IMR-90 (cell line): ENCODE data around the gene ZNF471. TPM values are rescaled to one million over a fixed set of nuclear protein-coding genes. Genes with fewer than 3 reads are reported as not detected.

Source experiments
- ATAC-seq: fragments of 200-7000 bp; cut with Tn5 transposase; 2 replicates; pipeline ENCODE4 v1.9.1; 2020; ENCODE audit warnings: low read depth, mild to moderate bottlenecking, moderate library complexity
- BruUV-seq: library from RNA; stranded (reverse); fragments of 400-500 nt; replicated peaks from 2 replicates; lab custom pipeline; 2021; lab: Mats Ljungman, UMichigan
- CTCF ChIA-PET: fragments of 300-600 bp; formaldehyde crosslinking; extraction: SDS; loops from one replicate; lab custom pipeline; 2021; ENCODE audit warnings: antibody characterized with exemption; lab: Yijun Ruan, JAX
- POLR2A ChIA-PET: fragments of 300-600 bp; sonication (Branson Sonifier 250); formaldehyde crosslinking; loops from one replicate; lab custom pipeline; 2022; ENCODE audit warnings: antibody characterized with exemption; ENCODE audit not compliant: unreplicated experiment; lab: Charles Lee
- DNase-seq: peaks from one replicate; pipeline ENCODE4 v3.0.0; 2013
- H2AFZ ChIP-seq: replicated peaks from 2 replicates; pipeline ENCODE3; 2013; ENCODE audit warnings: low read length, mild to moderate bottlenecking; ENCODE audit not compliant: poor library complexity
- H2AK5ac ChIP-seq: 2 replicates; pipeline ENCODE4 v1.6.1; 2013; ENCODE audit warnings: low read depth, low read length, inconsistent platforms
- H2AK9ac ChIP-seq: replicated peaks from 2 replicates; pipeline ENCODE3; 2013; ENCODE audit warnings: mild to moderate bottlenecking, low read depth, low read length, moderate library complexity; ENCODE audit not compliant: poor library complexity
- H2BK120ac ChIP-seq: 2 replicates; pipeline ENCODE4 v1.6.1; 2013; ENCODE audit warnings: low read depth, low read length, inconsistent platforms
- H2BK15ac ChIP-seq: 3 replicates; pipeline ENCODE4 v1.6.1; 2013; ENCODE audit warnings: low read depth, low read length, inconsistent platforms
- H2BK20ac ChIP-seq: 2 replicates; pipeline ENCODE4 v1.6.1; 2013; ENCODE audit warnings: low read depth, mild to moderate bottlenecking, inconsistent platforms, low read length, moderate library complexity
- H2BK5ac ChIP-seq: 2 replicates; pipeline ENCODE4 v1.6.1; 2013; ENCODE audit warnings: mild to moderate bottlenecking, low read depth, low read length, inconsistent platforms; ENCODE audit not compliant: poor library complexity, severe bottlenecking
- H3K14ac ChIP-seq: replicated peaks from 2 replicates; pipeline ENCODE4 v1.6.1; 2013; ENCODE audit warnings: low read depth, low read length, inconsistent platforms
- H3K18ac ChIP-seq: 2 replicates; pipeline ENCODE4 v1.6.1; 2013; ENCODE audit warnings: low read depth, low read length, control low read depth
- H3K23ac ChIP-seq: 2 replicates; pipeline ENCODE4 v1.6.1; 2013; ENCODE audit warnings: low read depth, low read length, inconsistent platforms
- H3K27ac ChIP-seq: 2 replicates; pipeline ENCODE4 v1.5.1; 2013; ENCODE audit warnings: mild to moderate bottlenecking, control low read depth, low read length; ENCODE audit not compliant: insufficient read depth
- H3K27me3 ChIP-seq: 2 replicates; pipeline ENCODE4 v1.6.1; 2013; ENCODE audit warnings: low read length; ENCODE audit not compliant: control insufficient read depth, insufficient read depth
- H3K36me3 ChIP-seq: 2 replicates; pipeline ENCODE4 v1.6.1; 2013; ENCODE audit warnings: low read length, mixed read lengths; ENCODE audit not compliant: control insufficient read depth, insufficient read depth
- H3K4ac ChIP-seq: 2 replicates; pipeline ENCODE4 v1.6.1; 2013; ENCODE audit warnings: low read depth, low read length, inconsistent platforms
- H3K4me1 ChIP-seq: 2 replicates; pipeline ENCODE4 v1.6.1; 2013; ENCODE audit warnings: low read length, mixed read lengths; ENCODE audit not compliant: control insufficient read depth, insufficient read depth
- H3K4me2 ChIP-seq: 2 replicates; pipeline ENCODE4 v1.6.1; 2013; ENCODE audit warnings: low read depth, mild to moderate bottlenecking, control low read depth, low read length, moderate library complexity
- H3K4me3 ChIP-seq: 2 replicates; pipeline ENCODE4 v1.5.1; 2013; ENCODE audit warnings: low read depth, mild to moderate bottlenecking, control low read depth, low read length, moderate library complexity; ENCODE audit not compliant: insufficient read depth
- H3K56ac ChIP-seq: 2 replicates; pipeline ENCODE4 v1.6.1; 2013; ENCODE audit warnings: low read length, inconsistent platforms; ENCODE audit not compliant: insufficient read depth; ENCODE audit errors: extremely low read depth
- H3K79me1 ChIP-seq, 2 experiments: 2 replicates each; pipeline ENCODE4 v1.6.1; 2013; ENCODE audit warnings: low read length in 2 of 2, inconsistent platforms in 1 of 2, low read depth in 1 of 2
- H3K9ac ChIP-seq: 2 replicates; pipeline ENCODE4 v1.6.1; 2013; ENCODE audit warnings: low read depth, low read length, control low read depth
- H3K9me1 ChIP-seq: 2 replicates; pipeline ENCODE4 v1.6.1; 2013; ENCODE audit warnings: low read length, inconsistent platforms; ENCODE audit not compliant: insufficient read depth
- H3K9me3 ChIP-seq: 2 replicates; pipeline ENCODE4 v1.6.1; 2013; ENCODE audit warnings: low read length; ENCODE audit not compliant: control insufficient read depth, insufficient read depth
- H4K20me1 ChIP-seq: 2 replicates; pipeline ENCODE4 v1.6.1; 2013; ENCODE audit warnings: low read length, inconsistent platforms; ENCODE audit not compliant: insufficient read depth
- H4K5ac ChIP-seq: 2 replicates; pipeline ENCODE4 v1.6.1; 2013; ENCODE audit warnings: mild to moderate bottlenecking, low read depth, low read length, control low read depth
- H4K8ac ChIP-seq, 2 experiments: 2 replicates each; pipeline ENCODE4 v1.6.1; 2013; ENCODE audit warnings: low read depth in 2 of 2, low read length in 2 of 2, control low read depth in 1 of 2, inconsistent platforms in 1 of 2
- H4K91ac ChIP-seq: 2 replicates; pipeline ENCODE4 v1.6.1; 2013; ENCODE audit warnings: low read depth, low read length, inconsistent platforms; ENCODE audit not compliant: insufficient read depth
- BHLHE40 ChIP-seq: fragments of 150-350 bp; IDR thresholded peaks from 2 replicates; pipeline ENCODE4 v1.6.1; 2016; ENCODE audit warnings: mild to moderate bottlenecking, low read depth, low read length
- CEBPB ChIP-seq: IDR thresholded peaks from 2 replicates; pipeline ENCODE4 v1.6.1; 2012; ENCODE audit warnings: low read depth, low read length, improper control_type of control experiment
- CHD1 ChIP-seq: IDR thresholded peaks from 2 replicates; pipeline ENCODE4 v1.6.1; 2012; ENCODE audit warnings: low read depth, low read length, improper control_type of control experiment
- ELK1 ChIP-seq: fragments of 150-350 bp; IDR thresholded peaks from 2 replicates; pipeline ENCODE4 v1.6.1; 2016; ENCODE audit warnings: low read depth, mild to moderate bottlenecking, low read length, moderate library complexity, borderline replicate concordance
- FOS ChIP-seq: fragments of 150-350 bp; IDR thresholded peaks from 2 replicates; pipeline ENCODE4 v1.6.1; 2016; ENCODE audit warnings: low read depth, low read length
- MAFK ChIP-seq: IDR thresholded peaks from 2 replicates; pipeline ENCODE4 v1.6.1; 2012; ENCODE audit warnings: low read depth, low read length, improper control_type of control experiment
- MXI1 ChIP-seq: IDR thresholded peaks from 2 replicates; pipeline ENCODE4 v1.6.1; 2012; ENCODE audit warnings: low read depth, mild to moderate bottlenecking, low read length, moderate library complexity, borderline replicate concordance
- NFE2L2 ChIP-seq: fragments of 150-350 bp; IDR thresholded peaks from 2 replicates; pipeline ENCODE4 v1.6.1; 2016; ENCODE audit warnings: low read depth, mild to moderate bottlenecking, low read length
- POLR2A ChIP-seq: IDR thresholded peaks from 2 replicates; pipeline ENCODE4 v1.6.1; 2012; ENCODE audit warnings: mild to moderate bottlenecking, low read depth, low read length
- RAD21 ChIP-seq: IDR thresholded peaks from 2 replicates; pipeline ENCODE4 v1.6.1; 2012; ENCODE audit warnings: low read length, improper control_type of control experiment
- RCOR1 ChIP-seq: IDR thresholded peaks from 2 replicates; pipeline ENCODE4 v1.6.1; 2012; ENCODE audit warnings: mild to moderate bottlenecking, low read length, improper control_type of control experiment; ENCODE audit not compliant: insufficient replicate concordance
- RFX5 ChIP-seq: IDR thresholded peaks from 2 replicates; pipeline ENCODE4 v1.8.0; 2012; ENCODE audit warnings: low read depth, mild to moderate bottlenecking, low read length, moderate library complexity
- SMC3 ChIP-seq: fragments of 150-350 bp; IDR thresholded peaks from 2 replicates; pipeline ENCODE4 v1.6.1; 2016; ENCODE audit warnings: low read depth, mild to moderate bottlenecking, antibody characterized with exemption, low read length, moderate library complexity
- USF2 ChIP-seq: fragments of 150-350 bp; IDR thresholded peaks from 2 replicates; pipeline ENCODE4 v1.6.1; 2017; ENCODE audit warnings: mild to moderate bottlenecking, antibody characterized with exemption, low read length, low read depth
- WGBS, 2 experiments: methylation state at CpG; one replicate each; pipeline versions ENCODE4 v1.1.5 to v1.1.7; 2013; ENCODE audit warnings: missing lambda C conversion rate in 2 of 2; ENCODE audit not compliant: insufficient read length in 1 of 2; ENCODE audit errors: extremely low coverage in 2 of 2; 5-methylcytosine and 5-hydroxymethylcytosine counted together
- dilution Hi-C: fragments of 300-500 bp; cut with HindIII; formaldehyde crosslinking; loops from one replicate; pipeline ENCODE4 v1.14.3; 2018; ENCODE audit warnings: low sequenced_read_pairs; ENCODE audit not compliant: unreplicated experiment
- in situ Hi-C: fragments of 300-500 bp; cut with MboI; formaldehyde crosslinking; loops from 3 replicates; pipeline ENCODE4 v1.14.3; 2019; ENCODE audit warnings: low sequenced_read_pairs, inconsistent platforms, mixed read lengths
- intact Hi-C: fragments of 100-400 bp; cut with micrococcal nuclease; formaldehyde crosslinking; loops from 2 replicates; pipeline ENCODE4 v1.10.0; 2022
- polyA plus RNA-seq, 3 experiments: library from polyadenylated mRNA; depleted of rRNA; stranded (reverse); fragments of >200 nt; gene quantifications; 2 replicates each; pipeline ENCODE4 v1.2.3, GENCODE V29; 2012; ENCODE audit warnings: low replicate concordance in 1 of 3
- total RNA-seq: library from RNA; depleted of rRNA; stranded (reverse); fragments of >200 nt; gene quantifications from 2 replicates; pipeline ENCODE4 v1.2.3, GENCODE V29; 2012

ZNF471 gene
- total and polyA plus RNA-seq, 2 of the 4 experiments (the other 2 are of a cell fraction) = 2.3 to 2.5 TPM

GRCh38 chr19:56507446-56508289, at the start of gene ZNF471 (continued):
- no peak for TF ChIP-seq RFX5
- no peak for TF ChIP-seq SMC3
- TF ChIP-seq ELK1 = no peak

- Histone ChIP-seq H3K56ac (no peak overlapping the region), H2BK120ac (no peak overlapping the region), H3K4ac (no peak overlapping the region), H3K23ac (no peak overlapping the region), H2BK20ac (no peak overlapping the region), H3K9me3 (peaks cover 35% of the 10 kb centered on the region), H4K5ac (no peak overlapping the region), H2AK9ac (no peak overlapping the region), H4K20me1 (no peaks in the 10 kb centered on the region; the same call in 1 of the 2 replicates), H2AFZ (no peak overlapping the region), H3K79me1 (peaks cover 13 to 17% of the 10 kb centered on the region in 2 experiments), H4K8ac (no peak overlapping the region), H3K4me3 (no peak overlapping the region), H3K27ac (no peak overlapping the region), H3K18ac (no peak overlapping the region), H2BK15ac (no peak overlapping the region), H3K14ac (no peak overlapping the region), H3K36me3 (peaks cover 10% of the 10 kb centered on the region), H2AK5ac (no peak overlapping the region), H3K4me1 (no peaks in the 10 kb centered on the region), H3K4me2 (no peak overlapping the region), H4K91ac (no peak overlapping the region), H3K27me3 (no peaks in the 10 kb centered on the region), H3K9ac (no peak overlapping the region), H2BK5ac (no peak overlapping the region), H3K9me1 (no peaks in the 10 kb centered on the region)
- intact Hi-C loops (loop anchor here (10.0 kb wide), 1 partner anchor 120 kb away; the partner anchor contains the start of gene ZNF71), in situ Hi-C loops (no loop called here), dilution Hi-C loops (no loop called here)
- DNase-seq (no peak), ATAC-seq (no peak)
- BruUV-seq = no TSS peak
- ChIA-PET POLR2A (no interaction called here), CTCF (no interaction called here)
- 17% methylated on average over 1 of the region's 3 CpGs; no CpG with 5 or more reads in 1 of the 2 experiments for WGBS, 2 experiments
- no peak for TF ChIP-seq ELK1
- no peak for TF ChIP-seq POLR2A
- no peak for TF ChIP-seq RCOR1
- no peak for TF ChIP-seq USF2
- TF ChIP-seq MAFK = no peak
- TF ChIP-seq RAD21 = no peak
- TF ChIP-seq MXI1 = no peak
- TF ChIP-seq CEBPB = no peak
- no peak for TF ChIP-seq BHLHE40
- TF ChIP-seq NFE2L2 = no peak
- TF ChIP-seq CHD1 = no peak
- no peak for TF ChIP-seq RFX5
- TF ChIP-seq FOS = no peak
Observed at GRCh38 chr19:56474308-56474707, 33.3 kb upstream of the ZNF471 start.
